Stomach (tissue), 9 donors: ENCODE results near the gene TRIM62. TPM values are rescaled to one million over a fixed set of nuclear protein-coding genes. Genes with fewer than 3 reads are reported as not detected.

Source experiments
- DNase-seq, 2 donors: peaks; one replicate each; pipeline versions ENCODE4 v3.0.0 to v3.0.0-alpha.2; 2013 to 2019
- H3K27ac ChIP-seq, 5 donors: fragments of 200-600 bp in 4 of 5; sonication (generic) in 4 of 5; one replicate each; pipeline ENCODE4 v1.5.1; 2013 to 2019; ENCODE audit warnings: mild to moderate bottlenecking in 1 of 5, moderate library complexity in 1 of 5
- H3K27me3 ChIP-seq, 3 donors: fragments of 200-600 bp; sonication (generic); one replicate each; pipeline ENCODE4 v1.5.1; 2017 to 2019; ENCODE audit warnings: mixed run types in 1 of 3
- H3K36me3 ChIP-seq, 4 donors: fragments of 200-600 bp; sonication (generic); 1 replicate in 3 of 4; 2 replicates in 1 of 4; pipeline ENCODE4 v1.5.1; 2016 to 2019
- H3K4me1 ChIP-seq, 4 donors: fragments of 200-600 bp; sonication (generic); one replicate each; pipeline ENCODE4 v1.5.1; 2016 to 2019
- H3K4me3 ChIP-seq, 4 donors: fragments of 200-600 bp; sonication (generic) in 3 of 4; one replicate each; pipeline ENCODE4 v1.5.1; 2016 to 2019; ENCODE audit warnings: mild to moderate bottlenecking in 1 of 4
- H3K9me3 ChIP-seq, 4 donors: fragments of 200-600 bp; sonication (generic); one replicate each; pipeline ENCODE4 v1.5.1; 2016 to 2019
- EP300 ChIP-seq: sonication (generic); formaldehyde crosslinking; IDR thresholded peaks from one replicate; pipeline ENCODE4 v1.6.1; 2017; ENCODE audit warnings: antibody characterized with exemption
- POLR2A ChIP-seq, 4 donors: fragments of 450-650 bp; IDR thresholded peaks; one replicate each; pipeline ENCODE4 v1.6.1; 2016; ENCODE audit warnings: antibody characterized with exemption in 4 of 4, control low read depth in 2 of 4, mild to moderate bottlenecking in 1 of 4, moderate library complexity in 1 of 4
- POLR2AphosphoS5 ChIP-seq, 3 donors: sonication (generic); formaldehyde crosslinking; IDR thresholded peaks; one replicate each; pipeline ENCODE4 v1.6.1; 2016; ENCODE audit warnings: antibody characterized with exemption in 3 of 3
- WGBS, 5 donors: extraction: QIAGEN DNeasy Blood & Tissue Kit in 3 of 5; methylation state at CpG; one replicate each; pipeline versions ENCODE4 v1.1.5 to v1.1.7; 2013 to 2018; 5-methylcytosine and 5-hydroxymethylcytosine counted together
- intact Hi-C: fragments of 100-400 bp; cut with DNase I; formaldehyde crosslinking; loops from one replicate; pipeline ENCODE4 v1.15.1; 2023; ENCODE audit warnings: low total_unique reads
- polyA plus RNA-seq, 3 donors: library from polyadenylated mRNA; stranded (reverse); fragments of 200-250 nt; gene quantifications; one replicate each; pipeline ENCODE4 v1.2.3, GENCODE V29; 2013
- total RNA-seq, 5 donors: library from RNA; depleted of rRNA; stranded (reverse); fragments of >200 nt; gene quantifications; one replicate each; pipeline versions ENCODE4 v1.1.0 to v1.2.3, GENCODE V29; 2014 to 2016
- TF ChIP-seq, protein P1 (sequence below), 7 experiments: fragments of 450-650 bp in 4 of 7; fragments of 200-600 bp in 3 of 7; sonication (generic) in 3 of 7; IDR thresholded peaks; one replicate each; pipeline ENCODE4 v1.5.1; 2016 to 2019; ENCODE audit warnings: antibody characterized with exemption in 7 of 7, control low read depth in 2 of 7, mild to moderate bottlenecking in 1 of 7
- donor health status: healthy with polysubstance abuse.
- donor health status: Bipolar disorder and iron deficiency.
- donor health status: healthy.

TRIM62 gene
- total and polyA plus RNA-seq, 8 donors: 0.76 to 18.1 (median 3.1) TPM

DNA sequence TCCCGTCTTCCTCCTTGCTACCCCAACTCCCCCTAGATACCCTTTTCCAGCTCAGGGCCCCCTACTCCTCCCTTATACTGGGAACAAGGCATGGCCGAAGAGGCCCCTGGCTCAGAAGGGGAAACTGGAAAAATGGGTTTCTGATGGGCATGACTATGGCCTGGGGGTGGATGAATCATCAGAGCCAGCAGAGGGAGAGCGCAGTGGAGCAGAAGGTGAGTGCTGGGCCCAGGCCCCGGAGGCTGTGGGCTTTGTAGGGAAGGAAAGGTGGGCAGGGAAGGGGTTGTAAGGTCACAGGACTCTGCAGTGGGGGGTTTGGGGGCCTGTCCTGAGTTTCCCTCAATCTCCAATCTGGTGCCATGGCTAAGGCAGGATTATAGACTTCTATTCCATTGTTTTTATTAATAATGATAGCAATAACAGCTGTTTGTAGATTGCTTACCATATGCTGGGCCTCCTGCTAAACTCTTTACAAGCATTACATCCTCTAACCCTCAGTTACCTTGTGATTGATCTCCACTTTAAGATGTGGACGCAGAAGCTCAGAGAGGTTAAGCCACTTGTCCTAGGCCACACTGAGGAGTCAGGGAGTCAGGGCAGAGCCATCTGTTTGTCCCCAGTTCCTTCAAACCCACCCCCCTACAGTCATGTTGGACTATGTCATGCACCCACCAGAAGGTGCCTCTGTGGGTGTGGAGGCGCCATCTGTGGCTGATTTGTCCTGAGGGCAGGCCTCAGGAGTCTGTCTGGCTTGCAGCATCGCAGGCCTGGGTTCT is 38.2 kb upstream of the TRIM62 start:
- intact Hi-C loops: no loop called here
- Histone ChIP-seq H3K27ac (no peak overlapping the region), H3K4me1 (peaks cover 7 to 26% (median 16%) of the 10 kb centered on the region in 4 donors), H3K27me3 (no peaks in the 10 kb centered on the region), H3K36me3 (no peaks in the 10 kb centered on the region), H3K4me3 (no peak overlapping the region), H3K9me3 (peaks cover 0 to 16% (median 0%) of the 10 kb centered on the region in 4 donors)
- TF ChIP-seq POLR2A (IDR thresholded peaks at IDR 0.05) (no peak), POLR2AphosphoS5 (IDR thresholded peaks at IDR 0.05) (no peak), EP300 (no peak)
- TF ChIP-seq, protein P1, sequence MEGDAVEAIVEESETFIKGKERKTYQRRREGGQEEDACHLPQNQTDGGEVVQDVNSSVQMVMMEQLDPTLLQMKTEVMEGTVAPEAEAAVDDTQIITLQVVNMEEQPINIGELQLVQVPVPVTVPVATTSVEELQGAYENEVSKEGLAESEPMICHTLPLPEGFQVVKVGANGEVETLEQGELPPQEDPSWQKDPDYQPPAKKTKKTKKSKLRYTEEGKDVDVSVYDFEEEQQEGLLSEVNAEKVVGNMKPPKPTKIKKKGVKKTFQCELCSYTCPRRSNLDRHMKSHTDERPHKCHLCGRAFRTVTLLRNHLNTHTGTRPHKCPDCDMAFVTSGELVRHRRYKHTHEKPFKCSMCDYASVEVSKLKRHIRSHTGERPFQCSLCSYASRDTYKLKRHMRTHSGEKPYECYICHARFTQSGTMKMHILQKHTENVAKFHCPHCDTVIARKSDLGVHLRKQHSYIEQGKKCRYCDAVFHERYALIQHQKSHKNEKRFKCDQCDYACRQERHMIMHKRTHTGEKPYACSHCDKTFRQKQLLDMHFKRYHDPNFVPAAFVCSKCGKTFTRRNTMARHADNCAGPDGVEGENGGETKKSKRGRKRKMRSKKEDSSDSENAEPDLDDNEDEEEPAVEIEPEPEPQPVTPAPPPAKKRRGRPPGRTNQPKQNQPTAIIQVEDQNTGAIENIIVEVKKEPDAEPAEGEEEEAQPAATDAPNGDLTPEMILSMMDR (IDR thresholded peaks at IDR 0.05): no peak
- DNase-seq: peak in 1 of 2 donors; percentile 56
- WGBS, 5 donors: 77 to 90% (median 86%) methylated on average over 6 to 7 of the region's 7 CpGs

DNA sequence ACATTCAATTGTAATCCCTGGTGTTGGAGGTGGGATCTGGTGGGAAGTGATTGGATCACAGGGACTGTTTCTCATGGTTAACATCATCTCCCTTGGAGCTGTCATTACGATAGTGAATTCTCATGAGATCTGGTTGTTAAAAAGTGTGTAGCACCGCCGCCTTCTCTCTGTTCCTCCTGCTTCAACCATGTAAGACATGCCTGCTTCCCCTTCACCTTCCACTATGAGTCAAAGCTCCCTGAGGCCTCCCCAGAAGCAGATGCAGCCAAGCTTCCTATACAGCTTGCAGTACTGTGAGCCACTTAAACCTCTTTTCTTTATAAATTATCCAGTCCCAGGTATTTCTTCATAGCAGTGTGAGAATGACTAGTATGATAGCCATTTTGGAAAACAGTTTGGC is 30.1 kb upstream of the TRIM62 start:
- DNase-seq: no peak
- intact Hi-C loops: no loop called here
- H3K36me3 ChIP-seq: no peaks in the 10 kb centered on the region
- H3K27me3 ChIP-seq: no peaks in the 10 kb centered on the region
- 92 to 100% (median 98%) methylated on average over 3 of the region's 3 CpGs for WGBS, 5 donors
- H3K27ac ChIP-seq: no peak overlapping the region
- H3K9me3 ChIP-seq: no peaks in the 10 kb centered on the region
- TF ChIP-seq POLR2A (IDR thresholded peaks at IDR 0.05): no peak
- no peaks in the 10 kb centered on the region for H3K4me1 ChIP-seq
- no peak overlapping the region for H3K4me3 ChIP-seq

DNA sequence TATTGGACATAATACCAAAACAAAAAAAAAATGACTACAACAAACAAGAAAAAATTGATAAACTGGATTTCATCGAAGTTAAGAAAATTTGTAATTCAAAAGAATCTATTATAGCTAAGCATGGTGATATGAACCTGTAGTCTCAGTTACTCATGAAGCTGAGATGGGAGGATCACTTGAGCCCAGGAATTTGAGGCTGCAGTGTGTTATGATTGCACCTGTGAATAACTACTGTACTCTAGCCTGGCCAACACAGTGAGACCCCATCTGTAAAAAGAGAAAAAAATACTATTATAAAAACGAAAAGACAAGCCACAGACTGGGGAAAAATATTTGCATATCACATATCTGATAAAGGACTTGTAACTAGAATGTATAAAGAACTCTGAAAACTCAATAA is 24.5 kb upstream of the TRIM62 start:
- TF ChIP-seq EP300: no peak
- TF ChIP-seq, protein P1 (IDR thresholded peaks at IDR 0.05): no peak
- no peak for TF ChIP-seq POLR2AphosphoS5 (IDR thresholded peaks at IDR 0.05)
- no peak for TF ChIP-seq POLR2A (IDR thresholded peaks at IDR 0.05)
- peaks cover 0 to 5% (median 0%) of the 10 kb centered on the region in 4 donors for H3K9me3 ChIP-seq
- no peak overlapping the region for H3K27ac ChIP-seq
- intact Hi-C loops: no loop called here
- 49 to 71% (median 61%) methylated on average over 2 of the region's 2 CpGs for WGBS, 5 donors
- H3K4me3 ChIP-seq: no peak overlapping the region
- H3K4me1 ChIP-seq: no peaks in the 10 kb centered on the region
- no peaks in the 10 kb centered on the region for H3K36me3 ChIP-seq
- no peaks in the 10 kb centered on the region for H3K27me3 ChIP-seq
- DNase-seq: no peak

DNA sequence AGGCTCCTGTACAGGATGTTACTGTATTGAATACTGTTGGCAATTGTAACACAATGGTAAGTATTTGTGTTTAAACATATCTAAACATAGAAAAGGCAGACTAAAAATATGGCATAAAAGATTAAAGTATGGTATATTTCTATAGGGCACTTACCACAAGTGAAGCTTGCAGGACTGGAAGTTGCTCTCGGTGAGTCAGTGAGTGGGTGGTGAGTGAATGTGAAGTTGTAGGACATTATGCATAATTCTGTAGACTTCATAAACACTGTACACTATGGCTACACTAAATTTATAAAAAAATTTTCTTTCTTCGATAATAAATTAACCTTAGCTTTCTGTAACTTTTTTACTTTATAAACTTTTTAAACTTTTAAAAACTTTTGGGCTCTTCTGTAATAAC is 13.7 kb upstream of the TRIM62 start:
- H3K27ac ChIP-seq: no peak overlapping the region
- H3K4me1 ChIP-seq: no peaks in the 10 kb centered on the region
- H3K27me3 ChIP-seq: peaks cover 0 to 17% (median 5%) of the 10 kb centered on the region in 3 donors
- intact Hi-C loops: no loop called here
- H3K36me3 ChIP-seq: no peaks in the 10 kb centered on the region
- no peak overlapping the region for H3K4me3 ChIP-seq
- no peaks in the 10 kb centered on the region for H3K9me3 ChIP-seq
- WGBS, 5 donors: 78 to 86% (median 84%) methylated on average over 2 of the region's 2 CpGs
- no peak for DNase-seq
- no peak for TF ChIP-seq POLR2AphosphoS5 (IDR thresholded peaks at IDR 0.05)
- TF ChIP-seq POLR2A (IDR thresholded peaks at IDR 0.05): no peak
- TF ChIP-seq, protein P1 (IDR thresholded peaks at IDR 0.05): no peak
- TF ChIP-seq EP300: no peak

DNA sequence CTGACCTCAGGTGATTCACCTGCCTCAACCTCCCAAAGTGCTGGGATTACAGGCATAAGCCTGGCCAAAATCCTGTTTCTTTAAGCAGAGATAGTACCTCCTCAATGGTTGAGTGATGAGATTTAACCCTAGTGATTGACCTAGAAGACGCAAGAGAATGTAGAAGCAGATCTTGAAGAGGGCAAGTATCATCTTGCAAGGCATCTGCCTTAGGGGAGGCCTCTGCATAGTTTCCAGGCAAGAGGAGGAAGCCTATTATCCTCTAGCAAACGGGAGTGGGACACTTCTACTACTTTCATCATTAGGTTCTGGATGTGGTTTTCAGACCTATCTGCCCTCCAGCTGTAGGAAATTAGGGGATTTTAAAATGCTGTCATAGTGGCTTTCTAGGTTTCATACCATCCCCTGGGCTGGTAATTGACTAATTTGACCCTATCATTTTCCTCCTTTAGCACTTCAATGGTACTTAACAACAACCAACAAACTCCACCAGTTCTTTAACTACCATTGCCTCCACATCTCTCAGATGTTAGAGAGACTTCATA is 10.0 kb upstream of the TRIM62 start:
- no peaks in the 10 kb centered on the region for H3K4me1 ChIP-seq
- no peaks in the 10 kb centered on the region for H3K9me3 ChIP-seq
- peaks cover 0 to 13% (median 5%) of the 10 kb centered on the region in 3 donors for H3K27me3 ChIP-seq
- no peak overlapping the region for H3K4me3 ChIP-seq
- intact Hi-C loops: no loop called here
- 68 to 82% (median 81%) methylated on average over 2 of the region's 2 CpGs for WGBS, 5 donors
- no peaks in the 10 kb centered on the region for H3K36me3 ChIP-seq
- TF ChIP-seq POLR2AphosphoS5 (IDR thresholded peaks at IDR 0.05): no peak
- TF ChIP-seq, protein P1 (IDR thresholded peaks at IDR 0.05): no peak
- no peak for TF ChIP-seq EP300
- TF ChIP-seq POLR2A (IDR thresholded peaks at IDR 0.05): no peak
- no peak overlapping the region for H3K27ac ChIP-seq
- no peak for DNase-seq
